Prostate gland (tissue), 2 donors: ENCODE data around the gene MTOR.

Experiments used
- POLR2A ChIP-seq: fragments of 450-650 bp; IDR thresholded peaks from one replicate; pipeline ENCODE4 v1.6.1; 2016; ENCODE audit warnings: antibody characterized with exemption, mild to moderate bottlenecking
- POLR2AphosphoS5 ChIP-seq: sonication (generic); formaldehyde crosslinking; IDR thresholded peaks from one replicate; pipeline ENCODE4 v1.6.1; 2017; ENCODE audit warnings: antibody characterized with exemption
- TF ChIP-seq, protein P1 (sequence below), 4 experiments: fragments of 200-600 bp in 2 of 4; fragments of 450-650 bp in 2 of 4; sonication (generic) in 2 of 4; IDR thresholded peaks; 1 replicate in 3 of 4; 2 replicates in 1 of 4; pipeline ENCODE4 v1.5.1; 2016 to 2019; ENCODE audit warnings: antibody characterized with exemption in 4 of 4, mild to moderate bottlenecking in 2 of 4, moderate library complexity in 2 of 4

DNA sequence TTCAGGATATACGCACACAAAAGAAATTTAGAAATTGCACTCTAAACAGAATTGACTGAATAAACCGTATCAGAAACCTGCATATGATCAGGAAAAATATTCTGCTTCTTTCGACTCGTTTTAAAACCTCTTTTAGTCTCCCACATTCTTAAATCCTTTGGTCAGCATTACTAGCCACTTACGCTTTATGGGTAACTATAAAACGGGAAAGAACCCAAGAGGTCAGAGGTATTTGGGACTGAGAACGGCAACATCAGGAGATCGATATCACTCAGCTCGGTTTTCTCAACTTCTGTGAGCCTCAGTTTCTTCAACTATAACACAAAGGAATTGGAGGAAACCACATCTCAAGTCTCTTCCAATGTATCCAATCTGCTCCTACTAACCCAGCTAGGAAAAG is 109.6 kb downstream of the MTOR start:
- TF ChIP-seq POLR2A: no peak
- TF ChIP-seq, protein P1, sequence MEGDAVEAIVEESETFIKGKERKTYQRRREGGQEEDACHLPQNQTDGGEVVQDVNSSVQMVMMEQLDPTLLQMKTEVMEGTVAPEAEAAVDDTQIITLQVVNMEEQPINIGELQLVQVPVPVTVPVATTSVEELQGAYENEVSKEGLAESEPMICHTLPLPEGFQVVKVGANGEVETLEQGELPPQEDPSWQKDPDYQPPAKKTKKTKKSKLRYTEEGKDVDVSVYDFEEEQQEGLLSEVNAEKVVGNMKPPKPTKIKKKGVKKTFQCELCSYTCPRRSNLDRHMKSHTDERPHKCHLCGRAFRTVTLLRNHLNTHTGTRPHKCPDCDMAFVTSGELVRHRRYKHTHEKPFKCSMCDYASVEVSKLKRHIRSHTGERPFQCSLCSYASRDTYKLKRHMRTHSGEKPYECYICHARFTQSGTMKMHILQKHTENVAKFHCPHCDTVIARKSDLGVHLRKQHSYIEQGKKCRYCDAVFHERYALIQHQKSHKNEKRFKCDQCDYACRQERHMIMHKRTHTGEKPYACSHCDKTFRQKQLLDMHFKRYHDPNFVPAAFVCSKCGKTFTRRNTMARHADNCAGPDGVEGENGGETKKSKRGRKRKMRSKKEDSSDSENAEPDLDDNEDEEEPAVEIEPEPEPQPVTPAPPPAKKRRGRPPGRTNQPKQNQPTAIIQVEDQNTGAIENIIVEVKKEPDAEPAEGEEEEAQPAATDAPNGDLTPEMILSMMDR (IDR thresholded peaks at IDR 0.05): no peak
- no peak for TF ChIP-seq POLR2AphosphoS5
